Transverse colon (tissue), 4 donors: ENCODE data around the gene C19orf38.

Experiments used
- POLR2A ChIP-seq: fragments of 450-650 bp; IDR thresholded peaks from one replicate; pipeline ENCODE4 v1.6.1; 2016; ENCODE audit warnings: antibody characterized with exemption, mild to moderate bottlenecking, moderate library complexity
- POLR2AphosphoS5 ChIP-seq, 3 donors: sonication (generic); formaldehyde crosslinking; IDR thresholded peaks; one replicate each; pipeline ENCODE4 v1.6.1; 2016; ENCODE audit warnings: antibody characterized with exemption in 3 of 3
- TF ChIP-seq, protein P1 (sequence below), 5 experiments: fragments of 200-600 bp in 3 of 5; fragments of 450-650 bp in 2 of 5; sonication (generic) in 3 of 5; IDR thresholded peaks; 1 replicate in 2 of 5; 2 replicates in 3 of 5; pipeline ENCODE4 v1.5.1; 2016 to 2017; ENCODE audit warnings: antibody characterized with exemption in 5 of 5, inconsistent platforms in 3 of 5, mild to moderate bottlenecking in 2 of 5, moderate library complexity in 1 of 5

DNA sequence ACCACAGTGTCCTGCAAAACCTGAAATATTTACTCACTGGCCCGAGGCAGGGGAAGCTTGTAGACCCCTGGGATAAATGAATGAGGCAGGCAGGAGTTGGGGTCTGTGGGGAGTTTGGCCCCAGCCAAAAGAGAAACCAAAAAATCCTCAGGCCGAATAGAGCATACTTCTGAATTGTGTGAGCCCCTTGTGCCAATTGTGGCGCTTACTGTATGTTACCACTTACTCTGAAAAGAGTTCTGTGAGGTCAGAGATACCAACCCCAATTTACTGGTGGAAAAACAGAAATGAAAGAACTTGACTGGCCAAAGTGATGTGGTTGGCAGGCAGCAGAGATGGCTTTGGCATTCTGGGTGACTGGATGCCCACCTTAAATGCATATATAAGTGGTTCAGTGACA is 30.0 kb downstream of the C19orf38 start:
- TF ChIP-seq POLR2AphosphoS5 (IDR thresholded peaks at IDR 0.05) (no peak), POLR2A (no peak)
- TF ChIP-seq, protein P1, sequence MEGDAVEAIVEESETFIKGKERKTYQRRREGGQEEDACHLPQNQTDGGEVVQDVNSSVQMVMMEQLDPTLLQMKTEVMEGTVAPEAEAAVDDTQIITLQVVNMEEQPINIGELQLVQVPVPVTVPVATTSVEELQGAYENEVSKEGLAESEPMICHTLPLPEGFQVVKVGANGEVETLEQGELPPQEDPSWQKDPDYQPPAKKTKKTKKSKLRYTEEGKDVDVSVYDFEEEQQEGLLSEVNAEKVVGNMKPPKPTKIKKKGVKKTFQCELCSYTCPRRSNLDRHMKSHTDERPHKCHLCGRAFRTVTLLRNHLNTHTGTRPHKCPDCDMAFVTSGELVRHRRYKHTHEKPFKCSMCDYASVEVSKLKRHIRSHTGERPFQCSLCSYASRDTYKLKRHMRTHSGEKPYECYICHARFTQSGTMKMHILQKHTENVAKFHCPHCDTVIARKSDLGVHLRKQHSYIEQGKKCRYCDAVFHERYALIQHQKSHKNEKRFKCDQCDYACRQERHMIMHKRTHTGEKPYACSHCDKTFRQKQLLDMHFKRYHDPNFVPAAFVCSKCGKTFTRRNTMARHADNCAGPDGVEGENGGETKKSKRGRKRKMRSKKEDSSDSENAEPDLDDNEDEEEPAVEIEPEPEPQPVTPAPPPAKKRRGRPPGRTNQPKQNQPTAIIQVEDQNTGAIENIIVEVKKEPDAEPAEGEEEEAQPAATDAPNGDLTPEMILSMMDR (IDR thresholded peaks at IDR 0.05): no peak
